Activated CD8-positive, alpha-beta memory T cell treated with anti-CD3 and anti-CD28 coated beads for 48 hours (primary cell): ENCODE measurements around the gene CX3CR1.
"Not testable (repeated sequence)": the region's sequence is repeated elsewhere in the genome, so short reads cannot be mapped to it uniquely, and the experiment has no call there.

ENCODE experiments used
- DNase-seq, 3 experiments: peaks; one replicate each; pipeline ENCODE4 v3.0.0-alpha.2; 2020; ENCODE audit warnings: low read depth in 2 of 3, low spot score in 2 of 3

The CX3CR1 gene

GRCh38 chr3:39279745-39280517 lies at the start of gene CX3CR1:
CX3CR1 (minus strand) TSS chr3:39280036; CDS start chr3:39266509, 13,527 bp downstream.
- no peak for DNase-seq

- DNase-seq: no peak
Measured at GRCh38 chr3:39329493-39329892, 49.7 kb upstream of the CX3CR1 start, which contains the start of gene CCR8. CCR8 (plus strand) TSS chr3:39329709; CDS start chr3:39332332, 2,623 bp downstream.

- no peak for DNase-seq
Measured at GRCh38 chr3:39327746-39328349, 48.0 kb upstream of the CX3CR1 start.

GRCh38 chr3:39327053-39327745 lies 47.4 kb upstream of the CX3CR1 start:
- no peak for DNase-seq

GRCh38 chr3:39325236-39325635 lies 45.4 kb upstream of the CX3CR1 start:
- DNase-seq: no peak

GRCh38 chr3:39323494-39323893 lies 43.7 kb upstream of the CX3CR1 start:
- no peak for DNase-seq

- no peak for DNase-seq
Measured at GRCh38 chr3:39322936-39323335, 43.1 kb upstream of the CX3CR1 start.

- DNase-seq: not testable (repeated sequence)
Measured at GRCh38 chr3:39322209-39322715, 42.4 kb upstream of the CX3CR1 start.

GRCh38 chr3:39321574-39321983 lies 41.7 kb upstream of the CX3CR1 start:
- DNase-seq: not testable (repeated sequence)

- DNase-seq: no peak
Measured at GRCh38 chr3:39319249-39319648, 39.4 kb upstream of the CX3CR1 start.

- no peak for DNase-seq
Measured at GRCh38 chr3:39318301-39318700, 38.5 kb upstream of the CX3CR1 start.

GRCh38 chr3:39317571-39318169 lies 37.8 kb upstream of the CX3CR1 start:
- DNase-seq: no peak

- no peak for DNase-seq
Measured at GRCh38 chr3:39315420-39315819, 35.6 kb upstream of the CX3CR1 start.

GRCh38 chr3:39313289-39313688 lies 33.5 kb upstream of the CX3CR1 start:
- DNase-seq: no peak

GRCh38 chr3:39302178-39302577 lies 22.3 kb upstream of the CX3CR1 start:
- no peak for DNase-seq

- no peak for DNase-seq
Measured at GRCh38 chr3:39299279-39299678, 19.4 kb upstream of the CX3CR1 start.

- DNase-seq: no peak
Measured at GRCh38 chr3:39296197-39297077, 16.6 kb upstream of the CX3CR1 start.

GRCh38 chr3:39295184-39295775 lies 15.4 kb upstream of the CX3CR1 start:
- DNase-seq: no peak

- no peak for DNase-seq
Measured at GRCh38 chr3:39294446-39295183, 14.8 kb upstream of the CX3CR1 start.
